Right atrium auricular region (tissue), 2 donors: ENCODE data around the gene SHLD1. TPM values are rescaled to one million over a fixed set of nuclear protein-coding genes. Genes with fewer than 3 reads are reported as not detected.
"Not testable (repeated sequence)": the region's sequence is repeated elsewhere in the genome, so short reads cannot be mapped to it uniquely, and the experiment has no call there.

Source experiments
- DNase-seq: peaks from one replicate; pipeline ENCODE4 v3.0.0-alpha.2; 2019; ENCODE audit warnings: low spot score
- H3K27ac ChIP-seq, 2 donors: fragments of 200-600 bp; sonication (generic); 1 replicate in 1 of 2; 2 replicates in 1 of 2; pipeline ENCODE4 v1.5.1; 2016 to 2019
- H3K27me3 ChIP-seq, 2 donors: fragments of 200-600 bp; sonication (generic); one replicate each; pipeline versions ENCODE4 v1.5.1 to v1.6.0; 2017 to 2019
- H3K36me3 ChIP-seq: fragments of 200-600 bp; sonication (generic); one replicate; pipeline ENCODE4 v1.5.1; 2016
- H3K4me1 ChIP-seq, 2 donors: fragments of 200-600 bp; sonication (generic); one replicate each; pipeline versions ENCODE4 v1.5.1 to v1.6.0; 2017 to 2019
- H3K4me3 ChIP-seq, 2 donors: fragments of 200-600 bp; sonication (generic); 1 replicate in 1 of 2; 2 replicates in 1 of 2; pipeline ENCODE4 v1.5.1; 2017 to 2019; ENCODE audit warnings: mild to moderate bottlenecking in 1 of 2, moderate library complexity in 1 of 2
- H3K9me3 ChIP-seq, 2 donors: fragments of 200-600 bp; sonication (generic); one replicate each; pipeline ENCODE4 v1.5.1; 2019
- CTCF ChIP-seq, 2 donors: fragments of 200-600 bp; sonication (generic); IDR thresholded peaks; one replicate each; pipeline ENCODE4 v1.5.1; 2019; ENCODE audit warnings: antibody characterized with exemption in 2 of 2
- total RNA-seq, 2 donors: library from RNA; depleted of rRNA; stranded (reverse); fragments of >200 nt; gene quantifications; one replicate each; pipeline ENCODE4 v1.1.0, GENCODE V29; 2016

The SHLD1 gene
- total RNA-seq, 2 donors from 2014 or later: 4.7 to 9.6 TPM

- DNase-seq: no peak
- peaks cover 0 to 12% of the 10 kb centered on the region in 2 donors for H3K4me1 ChIP-seq
These were observed 18.3 kb upstream of the SHLD1 start for GRCh38 chr20:5731753-5732366.

GRCh38 chr20:5734602-5735001 lies 15.6 kb upstream of the SHLD1 start:
- no peak for DNase-seq
- no peaks in the 10 kb centered on the region for H3K9me3 ChIP-seq
- no peaks in the 10 kb centered on the region for H3K27me3 ChIP-seq
- no peak overlapping the region for H3K4me3 ChIP-seq
- H3K27ac ChIP-seq: no peak overlapping the region
- TF ChIP-seq CTCF (IDR thresholded peaks at IDR 0.05): no peak
- no peaks in the 10 kb centered on the region for H3K36me3 ChIP-seq
- H3K4me1 ChIP-seq: peaks cover 0 to 12% of the 10 kb centered on the region in 2 donors

More at GRCh38 chr20:5731753-5732366, 18.3 kb upstream of the SHLD1 start:
- H3K27ac ChIP-seq: peak overlapping the region; percentile 11 to 17
- no peaks in the 10 kb centered on the region for H3K36me3 ChIP-seq
- H3K9me3 ChIP-seq: no peaks in the 10 kb centered on the region
- no peak overlapping the region for H3K4me3 ChIP-seq
- H3K27me3 ChIP-seq: no peaks in the 10 kb centered on the region
- no peak for TF ChIP-seq CTCF (IDR thresholded peaks at IDR 0.05)

GRCh38 chr20:5735845-5736510 lies 14.2 kb upstream of the SHLD1 start:
- Histone ChIP-seq H3K4me1 (peaks cover 0 to 12% of the 10 kb centered on the region in 2 donors), H3K27me3 (no peaks in the 10 kb centered on the region), H3K4me3 (no peak overlapping the region), H3K36me3 (no peaks in the 10 kb centered on the region), H3K9me3 (no peaks in the 10 kb centered on the region), H3K27ac (no peak overlapping the region)
- no peak for DNase-seq
- no peak for TF ChIP-seq CTCF (IDR thresholded peaks at IDR 0.05)

GRCh38 chr20:5737619-5737953 lies 12.6 kb upstream of the SHLD1 start:
- H3K36me3 ChIP-seq: no peaks in the 10 kb centered on the region
- H3K4me1 ChIP-seq: no peaks in the 10 kb centered on the region
- H3K27ac ChIP-seq: no peak overlapping the region
- no peaks in the 10 kb centered on the region for H3K9me3 ChIP-seq
- no peak for TF ChIP-seq CTCF (IDR thresholded peaks at IDR 0.05)
- H3K4me3 ChIP-seq: no peak overlapping the region
- H3K27me3 ChIP-seq: no peaks in the 10 kb centered on the region
- DNase-seq: no peak

- DNase-seq: no peak
- no peaks in the 10 kb centered on the region for H3K27me3 ChIP-seq
- H3K4me1 ChIP-seq: no peaks in the 10 kb centered on the region
- no peaks in the 10 kb centered on the region for H3K36me3 ChIP-seq
- H3K4me3 ChIP-seq: no peak overlapping the region
- TF ChIP-seq CTCF (IDR thresholded peaks at IDR 0.05): no peak
- no peaks in the 10 kb centered on the region for H3K9me3 ChIP-seq
- no peak overlapping the region for H3K27ac ChIP-seq
These were observed 12.2 kb upstream of the SHLD1 start for GRCh38 chr20:5737966-5738365.

GRCh38 chr20:5740643-5741042 lies 9.6 kb upstream of the SHLD1 start:
- H3K4me3 ChIP-seq, H3K27me3 ChIP-seq: not testable (repeated sequence)

More at GRCh38 chr20:5740643-5741042, 9.6 kb upstream of the SHLD1 start:
- not testable (repeated sequence) for H3K9me3 ChIP-seq, H3K36me3 ChIP-seq, H3K4me1 ChIP-seq, H3K27ac ChIP-seq, DNase-seq
